ENCODE results near the gene HLA-DRB1. TPM values are rescaled to one million over a fixed set of nuclear protein-coding genes. Genes with fewer than 3 reads are reported as not detected.
"Not testable (repeated sequence)": the region's sequence is repeated elsewhere in the genome, so short reads cannot be mapped to it uniquely, and the experiment has no call there.

Gene HLA-DRB1
- total RNA-seq, 4 donors from 2014 or later: 3.7 to 68.8 (median 22.4) TPM

DNA sequence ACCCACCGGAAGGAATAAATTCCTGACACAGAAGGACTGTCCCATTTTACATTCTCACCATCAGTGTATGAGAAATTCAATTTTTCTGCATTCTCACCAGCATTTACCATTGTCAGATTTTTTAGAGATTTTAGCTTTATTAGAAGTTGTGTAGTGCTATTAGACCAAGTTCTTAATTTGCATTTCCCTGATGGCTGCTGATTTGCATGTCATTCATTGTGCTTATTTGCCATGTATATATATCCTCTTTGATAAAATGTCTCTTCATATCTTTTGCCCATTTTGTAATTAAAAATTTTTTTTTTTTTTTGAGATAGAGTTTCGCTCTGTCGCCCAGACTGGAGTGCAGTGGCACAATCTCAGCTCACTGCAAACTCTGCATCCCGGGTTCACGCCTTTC lies 49.8 kb downstream of the HLA-DRB1 start:
- 33 to 82% methylated on average over 1 to 3 of the region's 5 CpGs for WGBS, 2 donors
- DNase-seq: no peak
- Histone ChIP-seq H3K27ac (no peak overlapping the region), H3K9me3 (no peaks in the 10 kb centered on the region), H3K4me1 (no peaks in the 10 kb centered on the region), H3K27me3 (no peaks in the 10 kb centered on the region), H3K4me3 (no peak overlapping the region), H3K36me3 (no peaks in the 10 kb centered on the region)
- TF ChIP-seq POLR2A (IDR thresholded peaks at IDR 0.05): no peak
- TF ChIP-seq, protein P1, sequence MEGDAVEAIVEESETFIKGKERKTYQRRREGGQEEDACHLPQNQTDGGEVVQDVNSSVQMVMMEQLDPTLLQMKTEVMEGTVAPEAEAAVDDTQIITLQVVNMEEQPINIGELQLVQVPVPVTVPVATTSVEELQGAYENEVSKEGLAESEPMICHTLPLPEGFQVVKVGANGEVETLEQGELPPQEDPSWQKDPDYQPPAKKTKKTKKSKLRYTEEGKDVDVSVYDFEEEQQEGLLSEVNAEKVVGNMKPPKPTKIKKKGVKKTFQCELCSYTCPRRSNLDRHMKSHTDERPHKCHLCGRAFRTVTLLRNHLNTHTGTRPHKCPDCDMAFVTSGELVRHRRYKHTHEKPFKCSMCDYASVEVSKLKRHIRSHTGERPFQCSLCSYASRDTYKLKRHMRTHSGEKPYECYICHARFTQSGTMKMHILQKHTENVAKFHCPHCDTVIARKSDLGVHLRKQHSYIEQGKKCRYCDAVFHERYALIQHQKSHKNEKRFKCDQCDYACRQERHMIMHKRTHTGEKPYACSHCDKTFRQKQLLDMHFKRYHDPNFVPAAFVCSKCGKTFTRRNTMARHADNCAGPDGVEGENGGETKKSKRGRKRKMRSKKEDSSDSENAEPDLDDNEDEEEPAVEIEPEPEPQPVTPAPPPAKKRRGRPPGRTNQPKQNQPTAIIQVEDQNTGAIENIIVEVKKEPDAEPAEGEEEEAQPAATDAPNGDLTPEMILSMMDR (IDR thresholded peaks at IDR 0.05): no peak
- intact Hi-C loops (cut with DNase I): no loop called here

DNA sequence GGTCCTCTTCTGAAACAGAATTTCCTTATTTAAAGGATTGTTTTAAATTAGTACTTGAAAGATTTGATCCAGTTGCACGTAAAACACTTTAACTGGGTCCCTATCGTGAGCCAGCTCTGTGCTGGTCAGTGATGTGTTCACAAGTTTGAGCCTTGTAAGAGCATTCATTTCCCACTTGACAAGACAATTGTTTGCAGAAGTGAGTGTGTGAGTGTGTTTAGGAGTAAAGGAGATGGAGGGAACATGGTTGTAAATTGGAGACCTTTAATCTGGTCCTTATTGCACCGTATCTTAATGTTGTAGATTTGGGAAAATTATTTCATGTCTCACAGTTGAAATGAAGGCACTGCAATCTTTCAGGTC lies 59.2 kb downstream of the HLA-DRB1 start:
- WGBS, 2 donors: 0% methylated on average over 2 to 3 of the region's 3 CpGs

DNA sequence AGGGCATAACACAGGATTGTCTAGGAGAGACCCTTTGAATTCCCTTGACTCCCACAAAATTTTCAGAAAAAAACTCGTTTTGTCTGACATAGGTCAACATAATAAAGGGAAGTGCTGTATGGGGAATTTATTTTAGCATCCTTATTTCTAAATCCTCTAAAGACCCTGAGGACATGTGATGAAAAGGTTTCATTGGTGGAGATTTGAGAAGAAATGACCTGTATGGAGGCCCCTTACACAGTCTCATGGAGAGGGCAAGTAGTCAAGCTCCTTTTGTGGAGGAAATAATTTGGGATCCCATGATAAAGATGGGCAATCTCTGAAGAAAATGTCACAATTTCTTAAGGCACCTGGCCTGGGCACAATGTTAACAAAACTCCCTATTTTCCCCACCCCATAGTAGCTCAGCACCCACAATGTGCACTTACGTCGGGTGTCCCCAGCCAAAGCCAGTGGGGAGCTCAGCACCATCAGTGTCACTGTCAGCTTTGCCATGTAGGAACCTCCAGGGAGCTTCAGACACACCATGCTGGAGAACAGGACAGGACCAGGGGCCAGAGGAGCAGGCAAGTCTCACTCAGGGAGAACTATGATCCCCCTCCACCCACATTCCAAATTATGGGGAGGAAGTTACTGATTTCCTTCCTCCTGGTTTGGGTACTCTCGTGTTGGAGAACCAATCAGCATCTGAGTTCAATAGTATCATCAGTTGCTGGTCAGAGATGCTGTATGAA lies 59.8 kb downstream of the HLA-DRB1 start, which contains the start of gene HLA-DRB5:
Gene HLA-DRB5, minus strand, starts transcription at position 591 of the 734 bp plus-strand sequence. Its CDS starts 63 bp downstream, at position 528.
- Histone ChIP-seq H3K27me3 (no peaks in the 10 kb centered on the region), H3K4me3 (peak within 1 kb of the TSS in 1 of 4 donors; percentile 8), H3K36me3 (no peaks in the 10 kb centered on the region), H3K4me1 (no peaks in the 10 kb centered on the region), H3K27ac (peak within 1 kb of the TSS in 1 of 4 donors; percentile 31), H3K9me3 (no peaks in the 10 kb centered on the region)
- intact Hi-C loops (cut with DNase I): loop anchor here (10.0 kb wide), 1 partner anchor 55 kb away; the partner anchor contains the start of gene HLA-DRB1
- no peak for DNase-seq
- TF ChIP-seq, protein P1 (IDR thresholded peaks at IDR 0.05): no peak
- no peak for TF ChIP-seq POLR2A (IDR thresholded peaks at IDR 0.05)
- 0% methylated on average over 1 of the region's 4 CpGs for WGBS, 2 donors

More for the DNA sequence above, 59.2 kb downstream of the HLA-DRB1 start:
- H3K4me1 ChIP-seq; H3K27ac ChIP-seq; DNase-seq; H3K4me3 ChIP-seq; H3K36me3 ChIP-seq; H3K9me3 ChIP-seq; intact Hi-C loops (cut with DNase I); H3K27me3 ChIP-seq: not testable (repeated sequence)

Small RNAs within 50 kb of the gene (small RNA-seq; reads per million reads assigned to genes)
- 0 reads per million in 4 donors for gene RNU1-61P

Other genes starting within 250 kb of the HLA-DRB1 start
- gene TSBP1, start 217.9 kb downstream of the HLA-DRB1 start, total RNA-seq: not detected
- not detected for gene BTNL2, start 182.7 kb downstream of the HLA-DRB1 start, total RNA-seq
- 100 to 1,000 TPM in 2 of 4 donors, 10 to 100 TPM in 2; 26.0 to 440 (median 115) TPM for gene HLA-DRA, start 150.0 kb downstream of the HLA-DRB1 start, total RNA-seq
- gene HLA-DRB5, start 59.6 kb downstream of the HLA-DRB1 start, total RNA-seq: 1 to 10 TPM in 2 of 4 donors, under 1 TPM in 1, not detected in 1; 0.19 to 8.4 (median 7.7) TPM
- gene HLA-DQA1, start 47.6 kb upstream of the HLA-DRB1 start, total RNA-seq: 1 to 10 TPM in 3 of 4 donors, under 1 TPM in 1; 0.31 to 9.0 (median 5.1) TPM
- 1 to 10 TPM in 2 of 4 donors, under 1 TPM in 2; 0.13 to 9.3 (median 1.5) TPM for gene HLA-DQB1, start 76.8 kb upstream of the HLA-DRB1 start, total RNA-seq
- 1 to 10 TPM in 1 of 4 donors, under 1 TPM in 2, not detected in 1; 0.38 to 2.3 (median 0.91) TPM for gene HLA-DQA2, start 151.5 kb upstream of the HLA-DRB1 start, total RNA-seq
- 1 to 10 TPM in 3 of 4 donors, not detected in 1; 1.7 to 7.8 (median 4.7) TPM for gene HLA-DQB2, start 173.7 kb upstream of the HLA-DRB1 start, total RNA-seq
- gene HLA-DOB, start 227.2 kb upstream of the HLA-DRB1 start, total RNA-seq: 1 to 10 TPM in 1 of 4 donors, under 1 TPM in 3; 0.34 to 3.6 (median 0.74) TPM
- 10 to 100 TPM; 25.4 to 28.3 (median 26.7) TPM for gene TAP2, start 248.9 kb upstream of the HLA-DRB1 start, total RNA-seq